Measurements from ENCODE around the gene ARID1B.

DNA sequence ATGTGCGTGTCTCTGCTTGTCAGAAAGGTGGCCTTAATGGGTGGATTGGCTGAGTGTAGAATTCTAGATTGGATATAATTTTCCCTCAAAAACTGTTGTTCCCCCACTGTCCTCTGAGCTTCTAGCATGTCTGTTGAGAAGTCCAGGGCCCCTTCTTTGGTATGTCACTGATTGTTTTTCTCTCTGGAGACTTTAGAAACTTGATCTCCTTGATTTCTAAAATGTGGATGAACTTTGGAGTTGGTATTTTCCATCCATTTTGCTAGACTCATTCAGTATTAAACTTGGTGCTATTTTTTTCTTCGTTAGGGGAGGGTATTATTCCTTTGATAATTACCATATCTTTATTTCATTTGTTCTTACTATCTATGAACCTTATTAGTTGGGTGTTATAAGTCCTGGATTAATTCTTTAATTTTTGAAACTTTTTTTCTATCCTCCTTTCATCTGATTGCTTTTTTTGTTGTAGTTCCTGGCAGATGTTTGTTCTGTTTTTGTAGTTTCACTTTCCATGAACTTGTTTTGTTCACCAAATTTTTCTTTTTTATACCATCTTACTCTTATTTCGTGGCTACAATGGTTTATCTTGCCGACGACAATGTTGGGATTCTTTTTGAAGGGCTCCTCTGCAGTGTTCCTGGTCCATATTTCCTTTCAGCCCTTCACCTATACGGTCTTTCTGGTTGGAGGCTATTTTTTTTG lies 68.4 kb downstream of the ARID1B start:
- TF ChIP-seq, protein P1, sequence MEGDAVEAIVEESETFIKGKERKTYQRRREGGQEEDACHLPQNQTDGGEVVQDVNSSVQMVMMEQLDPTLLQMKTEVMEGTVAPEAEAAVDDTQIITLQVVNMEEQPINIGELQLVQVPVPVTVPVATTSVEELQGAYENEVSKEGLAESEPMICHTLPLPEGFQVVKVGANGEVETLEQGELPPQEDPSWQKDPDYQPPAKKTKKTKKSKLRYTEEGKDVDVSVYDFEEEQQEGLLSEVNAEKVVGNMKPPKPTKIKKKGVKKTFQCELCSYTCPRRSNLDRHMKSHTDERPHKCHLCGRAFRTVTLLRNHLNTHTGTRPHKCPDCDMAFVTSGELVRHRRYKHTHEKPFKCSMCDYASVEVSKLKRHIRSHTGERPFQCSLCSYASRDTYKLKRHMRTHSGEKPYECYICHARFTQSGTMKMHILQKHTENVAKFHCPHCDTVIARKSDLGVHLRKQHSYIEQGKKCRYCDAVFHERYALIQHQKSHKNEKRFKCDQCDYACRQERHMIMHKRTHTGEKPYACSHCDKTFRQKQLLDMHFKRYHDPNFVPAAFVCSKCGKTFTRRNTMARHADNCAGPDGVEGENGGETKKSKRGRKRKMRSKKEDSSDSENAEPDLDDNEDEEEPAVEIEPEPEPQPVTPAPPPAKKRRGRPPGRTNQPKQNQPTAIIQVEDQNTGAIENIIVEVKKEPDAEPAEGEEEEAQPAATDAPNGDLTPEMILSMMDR (IDR thresholded peaks at IDR 0.05; ENCODE audit: insufficient read depth, low read length, poor library complexity, severe bottlenecking): no peak
- TF ChIP-seq EZH2phosphoT487 (conservative IDR thresholded peaks at IDR 0.05; ENCODE audit: low read length): no peak
